Medulla oblongata (tissue), 1 donor: Measurements from ENCODE around the gene HDAC9.
"Not testable (repeated sequence)": the region's sequence is repeated elsewhere in the genome, so short reads cannot be mapped to it uniquely, and the experiment has no call there.

ENCODE experiments used
- DNase-seq: peaks from one replicate; pipeline ENCODE4 v3.0.0-alpha.2; 2015; ENCODE audit errors: extremely low spot score

The HDAC9 gene

GRCh38 chr7:19023477-19023876 is 527.9 kb downstream of the HDAC9 start:
- no peak for DNase-seq

- DNase-seq: no peak
Observed at GRCh38 chr7:19024261-19024660, 528.7 kb downstream of the HDAC9 start.

- no peak for DNase-seq
Observed at GRCh38 chr7:19026888-19027287, 531.3 kb downstream of the HDAC9 start.

GRCh38 chr7:19030281-19030680 is 534.7 kb downstream of the HDAC9 start:
- DNase-seq: no peak

GRCh38 chr7:19032942-19033341 is 537.4 kb downstream of the HDAC9 start:
- not testable (repeated sequence) for DNase-seq

- DNase-seq: peak; percentile 5
Observed at GRCh38 chr7:19051767-19052375, 556.3 kb downstream of the HDAC9 start.
